CD4-positive, alpha-beta T cell (primary cell): ENCODE data around the gene SYT5. TPM values are rescaled to one million over a fixed set of nuclear protein-coding genes. Genes with fewer than 3 reads are reported as not detected.

Experiments used
- ATAC-seq: fragments of 200-7000 bp; cut with Tn5 transposase; one replicate; pipeline ENCODE4 v1.10.0; 2022; ENCODE audit warnings: mild to moderate bottlenecking; ENCODE audit not compliant: poor library complexity
- CTCF ChIA-PET: fragments of 350-600 bp; sonication (Branson Sonifier 250); formaldehyde crosslinking; loops from one replicate; lab custom pipeline; 2021; ENCODE audit warnings: antibody characterized with exemption, inconsistent platforms; lab: Charles Lee
- POLR2A ChIA-PET: fragments of 350-600 bp; sonication (Branson Sonifier 250); formaldehyde crosslinking; loops from one replicate; lab custom pipeline; 2021; ENCODE audit warnings: antibody characterized with exemption, inconsistent platforms; lab: Charles Lee
- DNase-seq, 14 experiments: peaks; one replicate each; pipeline ENCODE4 v3.0.0-alpha.2; 2013 to 2020; ENCODE audit warnings: mixed read lengths in 2 of 14
- H3K27ac ChIP-seq, 2 donors: one replicate each; pipeline versions ENCODE4 v1.5.1 to v1.7.0; 2013; ENCODE audit warnings: low read length in 2 of 2, low read depth in 1 of 2, mild to moderate bottlenecking in 1 of 2
- H3K27me3 ChIP-seq, 2 experiments: 1 replicate in 1 of 2; 2 replicates in 1 of 2; pipeline versions ENCODE4 v1.6.1 to v1.7.0; 2013; ENCODE audit warnings: low read length in 2 of 2, control low read depth in 1 of 2, mild to moderate bottlenecking in 1 of 2, moderate library complexity in 1 of 2; ENCODE audit not compliant: insufficient read depth in 2 of 2, control insufficient read depth in 1 of 2
- H3K36me3 ChIP-seq: one replicate; pipeline ENCODE4 v1.6.1; 2013; ENCODE audit warnings: low read length, control low read depth; ENCODE audit not compliant: insufficient read depth
- H3K4me1 ChIP-seq: one replicate; pipeline ENCODE4 v1.6.1; 2013; ENCODE audit warnings: low read length, control low read depth; ENCODE audit not compliant: insufficient read depth
- H3K4me3 ChIP-seq: one replicate; pipeline ENCODE4 v1.5.1; 2013; ENCODE audit warnings: mild to moderate bottlenecking, low read length, moderate library complexity
- H3K9me3 ChIP-seq, 2 experiments: 1 replicate in 1 of 2; 2 replicates in 1 of 2; pipeline versions ENCODE4 v1.6.1 to v1.7.0; 2013; ENCODE audit warnings: low read length in 2 of 2, mild to moderate bottlenecking in 2 of 2, control low read depth in 1 of 2, moderate library complexity in 1 of 2; ENCODE audit not compliant: control insufficient read depth in 1 of 2, insufficient read depth in 1 of 2
- H3K27ac Mint-ChIP-seq: one replicate; pipeline ENCODE4 v1.8.0; 2020; ENCODE audit warnings: mixed read lengths
- H3K27me3 Mint-ChIP-seq: one replicate; pipeline ENCODE4 v1.8.0; 2021; ENCODE audit warnings: mixed read lengths
- H3K36me3 Mint-ChIP-seq: one replicate; pipeline ENCODE4 v1.8.0; 2021; ENCODE audit warnings: low read depth, mixed read lengths
- H3K4me1 Mint-ChIP-seq: one replicate; pipeline ENCODE4 v1.8.0; 2021; ENCODE audit warnings: low read depth, mixed read lengths
- H3K4me3 Mint-ChIP-seq: one replicate; pipeline ENCODE4 v1.8.0; 2020; ENCODE audit warnings: mild to moderate bottlenecking, mixed read lengths
- H3K9me3 Mint-ChIP-seq: one replicate; pipeline ENCODE4 v1.8.0; 2020; ENCODE audit warnings: mixed read lengths
- CTCF ChIP-seq: fragments of 200-600 bp; IDR thresholded peaks from one replicate; pipeline ENCODE4 v1.8.0; 2022; ENCODE audit warnings: antibody characterized with exemption, mild to moderate bottlenecking
- intact Hi-C, 2 experiments: fragments of 100-400 bp; cut with DNase I in 1 of 2; cut with micrococcal nuclease in 1 of 2; formaldehyde crosslinking; loops; one replicate each; pipeline versions ENCODE4 v1.15.1 to v1.9.0; 2023 to 2025; cut with DNase I, micrococcal nuclease
- total RNA-seq, 174 experiments: library from RNA in 2 of 174; stranded (reverse) in 2 of 174; gene quantifications; one replicate each; pipeline ENCODE4 v1.2.3 and lab custom pipeline; 2021 to 2026

The SYT5 gene
- total RNA-seq, 2 experiments from 2014 or later: 0.41 to 0.56 TPM

- ATAC-seq (no peak), DNase-seq (no peak)
- Mint-ChIP-seq H3K9me3 (no peaks in the 10 kb centered on the region), H3K27ac (no peak overlapping the region), H3K36me3 (no peaks in the 10 kb centered on the region), H3K27me3 (peaks cover 11% of the 10 kb centered on the region), H3K4me1 (no peaks in the 10 kb centered on the region), H3K4me3 (no peak overlapping the region)
- Histone ChIP-seq H3K9me3 (no peaks in the 10 kb centered on the region), H3K4me1 (no peaks in the 10 kb centered on the region), H3K27ac (no peak overlapping the region), H3K36me3 (no peaks in the 10 kb centered on the region), H3K27me3 (peaks cover 4 to 7% of the 10 kb centered on the region in 2 experiments), H3K4me3 (no peak overlapping the region)
- CTCF ChIA-PET: no interaction called here
- no peak for TF ChIP-seq CTCF
- POLR2A ChIA-PET: no interaction called here
- intact Hi-C loops: no loop called here
Observed at GRCh38 chr19:55189403-55189835, 9.3 kb upstream of the SYT5 start.

- DNase-seq (no peak), ATAC-seq (no peak)
- Mint-ChIP-seq H3K27ac (no peak overlapping the region), H3K9me3 (no peaks in the 10 kb centered on the region), H3K36me3 (no peaks in the 10 kb centered on the region), H3K4me1 (no peaks in the 10 kb centered on the region), H3K27me3 (peaks cover 14% of the 10 kb centered on the region), H3K4me3 (no peak overlapping the region)
- H3K4me1 ChIP-seq: no peaks in the 10 kb centered on the region
- no peak for TF ChIP-seq CTCF
- intact Hi-C loops: no loop called here
- ChIA-PET CTCF (no interaction called here), POLR2A (no interaction called here)
- peaks cover 4 to 5% of the 10 kb centered on the region in 2 experiments for H3K27me3 ChIP-seq
- no peak overlapping the region for H3K4me3 ChIP-seq
- no peak overlapping the region for H3K27ac ChIP-seq
- no peaks in the 10 kb centered on the region for H3K36me3 ChIP-seq
- no peaks in the 10 kb centered on the region for H3K9me3 ChIP-seq
Observed at GRCh38 chr19:55188625-55189024, 8.5 kb upstream of the SYT5 start.

- Mint-ChIP-seq H3K36me3 (no peaks in the 10 kb centered on the region), H3K4me3 (no peak overlapping the region), H3K9me3 (no peaks in the 10 kb centered on the region), H3K27ac (no peak overlapping the region), H3K4me1 (no peaks in the 10 kb centered on the region), H3K27me3 (peaks cover 31% of the 10 kb centered on the region)
- DNase-seq (no peak), ATAC-seq (no peak)
- Histone ChIP-seq H3K4me1 (no peaks in the 10 kb centered on the region), H3K27ac (no peak overlapping the region), H3K36me3 (no peaks in the 10 kb centered on the region), H3K9me3 (peaks cover 0 to 10% of the 10 kb centered on the region in 2 experiments), H3K27me3 (peaks cover 21 to 22% of the 10 kb centered on the region in 2 experiments), H3K4me3 (no peak overlapping the region)
- ChIA-PET CTCF (no interaction called here), POLR2A (no interaction called here)
- intact Hi-C loops: no loop called here
- no peak for TF ChIP-seq CTCF
Observed at GRCh38 chr19:55186080-55186479, 6.0 kb upstream of the SYT5 start.
